GM19455 (cell line): ENCODE measurements around the gene PHLPP2.
"Not testable (repeated sequence)": the region's sequence is repeated elsewhere in the genome, so short reads cannot be mapped to it uniquely, and the experiment has no call there.

Experiments used
- ATAC-seq: cut with Tn5 transposase; IDR thresholded peaks from one replicate; pipeline ENCODE4 v1.9.1; 2021; ENCODE audit not compliant: unreplicated experiment

Gene PHLPP2

DNA sequence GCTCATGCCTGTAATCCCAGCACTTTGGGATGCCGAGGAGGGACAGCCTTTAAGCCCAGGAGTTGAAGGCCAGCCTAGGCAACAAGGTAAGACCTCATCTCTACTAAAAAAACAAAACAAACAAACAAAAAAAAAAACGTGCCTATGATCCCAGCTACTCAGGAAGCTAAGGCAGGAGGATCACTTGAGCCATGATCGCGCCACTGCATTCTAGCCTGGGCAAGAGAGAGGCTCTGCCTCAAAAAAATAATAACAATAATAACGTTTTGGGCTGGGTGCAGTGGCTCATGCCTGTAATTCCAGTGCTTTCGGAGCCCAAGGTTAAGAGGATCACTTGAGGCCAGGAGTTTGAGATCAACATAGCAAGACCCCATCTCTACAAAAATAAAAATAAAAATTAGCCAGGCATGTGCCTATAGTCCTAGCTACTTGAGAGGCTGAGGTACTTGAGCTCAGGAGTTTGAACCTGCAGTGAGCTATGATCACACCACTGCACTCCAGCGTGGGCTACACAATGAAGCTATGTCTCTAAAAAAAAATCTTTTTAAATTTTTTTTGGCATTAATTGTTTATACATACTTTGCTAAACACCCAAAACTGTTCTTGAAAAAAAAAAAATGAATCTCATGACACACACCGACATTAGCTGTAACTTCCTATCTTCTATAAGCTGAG lies 3.3 kb downstream of the PHLPP2 start:
- ATAC-seq, result no peak

DNA sequence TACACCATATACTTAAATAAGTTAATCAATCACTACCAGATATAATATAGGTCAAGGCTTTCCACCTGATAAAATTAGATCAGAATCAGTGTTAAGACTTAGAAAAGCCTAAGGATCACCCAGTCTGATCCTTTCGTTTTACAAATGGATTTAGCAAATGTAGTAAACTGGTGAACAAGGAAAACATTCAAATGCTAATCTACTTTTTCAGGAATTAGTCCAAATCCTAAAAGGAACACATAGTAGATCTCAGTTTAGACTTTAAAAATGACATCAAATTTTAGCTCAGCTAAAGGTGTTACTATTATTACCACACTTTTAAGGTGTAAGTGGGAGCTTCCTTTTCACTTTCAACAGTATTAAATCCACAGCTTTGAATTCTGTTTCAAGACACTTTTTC lies 12.0 kb downstream of the PHLPP2 start:
- no peak for ATAC-seq

DNA sequence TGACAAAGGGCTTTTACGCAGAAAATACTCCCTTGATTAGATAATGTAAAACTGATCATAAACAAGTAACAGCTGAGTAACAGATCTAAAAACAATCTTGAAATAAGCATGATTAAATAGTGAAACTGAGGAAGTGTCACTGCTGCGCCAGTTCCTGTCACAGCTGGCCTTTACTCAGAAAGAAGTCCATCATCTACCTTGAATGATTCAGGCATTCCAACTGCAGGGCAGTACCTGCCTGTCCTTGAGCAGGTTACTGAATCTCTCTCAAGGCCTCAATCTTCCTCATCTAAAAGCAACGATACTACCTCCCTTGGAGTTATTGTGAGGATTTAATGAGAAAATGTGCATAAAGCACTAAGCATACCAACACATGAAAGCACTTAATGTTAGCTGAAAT lies 12.7 kb downstream of the PHLPP2 start:
- no peak for ATAC-seq

DNA sequence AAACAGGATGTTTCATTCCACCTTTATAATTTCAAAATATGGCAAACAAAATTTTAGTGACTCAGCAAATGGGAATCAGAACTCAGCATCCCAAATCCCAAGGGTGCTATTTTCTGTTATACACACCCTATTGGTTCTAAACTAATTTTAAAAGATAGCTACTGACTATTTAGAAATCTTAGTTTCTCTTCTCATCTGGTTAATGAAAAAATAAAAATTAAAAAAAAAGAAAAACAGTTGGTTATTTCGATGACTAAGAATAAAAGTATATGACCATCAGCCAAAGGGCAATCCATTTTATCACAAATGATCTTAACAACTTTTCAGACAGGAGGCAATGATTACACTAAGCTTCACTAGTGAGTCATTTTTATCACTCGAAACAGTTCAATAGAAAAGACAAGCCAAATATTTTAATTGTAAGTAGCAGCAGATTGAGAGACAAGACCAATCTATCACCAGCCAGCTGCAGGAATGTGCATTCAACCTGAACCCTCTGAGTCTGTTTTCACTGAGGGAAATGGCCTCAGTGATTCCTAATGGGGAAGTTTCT lies 15.2 kb downstream of the PHLPP2 start:
- no peak for ATAC-seq

DNA sequence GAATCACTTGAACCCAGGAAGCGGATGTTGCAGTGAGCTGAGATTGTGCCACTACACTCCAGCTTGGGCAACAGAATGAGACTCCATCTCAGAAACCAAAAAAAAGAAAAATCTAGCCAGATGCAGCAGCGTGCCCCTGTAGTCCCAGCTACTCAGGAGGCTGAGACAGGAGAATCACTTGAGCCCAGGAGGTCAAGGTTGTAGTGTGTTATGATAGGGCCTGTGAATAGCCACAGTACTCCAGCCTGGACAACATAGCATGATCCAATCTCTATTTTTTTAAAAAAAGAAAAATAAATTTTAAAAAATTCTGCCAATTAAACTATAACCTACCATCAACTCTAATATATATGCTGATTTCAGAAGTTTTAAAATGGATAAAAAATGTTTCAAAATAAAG lies 15.8 kb downstream of the PHLPP2 start:
- ATAC-seq, result no peak

DNA sequence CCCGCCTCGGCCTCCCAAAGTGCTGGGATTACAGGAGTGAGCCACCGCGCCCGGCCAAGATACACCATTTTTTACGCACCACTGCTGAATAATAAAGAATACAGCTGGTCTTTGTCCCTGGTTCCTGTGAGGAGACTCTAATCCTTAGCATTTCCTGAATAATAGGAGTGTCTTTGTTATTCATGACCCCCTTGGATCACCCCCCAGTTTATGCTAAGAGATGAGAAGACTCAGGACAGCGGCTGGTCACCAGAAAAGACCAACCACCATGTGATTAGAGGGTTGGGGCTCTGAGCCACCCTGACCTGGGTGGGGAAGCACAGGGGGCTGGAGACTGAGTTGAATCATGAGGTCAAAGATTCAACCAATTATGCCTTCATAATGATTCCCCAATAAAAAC lies 17.3 kb downstream of the PHLPP2 start:
- no peak for ATAC-seq

DNA sequence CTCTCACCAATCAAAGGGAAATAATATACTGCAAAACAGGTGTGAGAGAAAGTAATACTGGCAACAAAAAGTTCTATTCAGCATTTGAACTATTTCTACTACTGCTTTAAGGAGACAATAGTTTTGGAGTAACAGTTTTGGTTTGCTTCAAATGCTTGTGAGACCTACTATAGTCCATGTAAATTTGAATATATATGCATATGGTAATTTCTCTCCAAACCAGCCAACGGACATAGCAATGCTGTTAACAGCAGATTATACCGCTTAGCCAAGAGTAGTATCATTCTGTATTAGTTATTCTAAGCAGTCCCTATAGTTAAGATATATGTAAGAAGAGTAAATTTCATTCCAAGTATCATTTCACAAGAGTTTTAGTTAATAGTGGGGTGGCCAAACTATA lies 18.5 kb downstream of the PHLPP2 start:
- no peak for ATAC-seq

DNA sequence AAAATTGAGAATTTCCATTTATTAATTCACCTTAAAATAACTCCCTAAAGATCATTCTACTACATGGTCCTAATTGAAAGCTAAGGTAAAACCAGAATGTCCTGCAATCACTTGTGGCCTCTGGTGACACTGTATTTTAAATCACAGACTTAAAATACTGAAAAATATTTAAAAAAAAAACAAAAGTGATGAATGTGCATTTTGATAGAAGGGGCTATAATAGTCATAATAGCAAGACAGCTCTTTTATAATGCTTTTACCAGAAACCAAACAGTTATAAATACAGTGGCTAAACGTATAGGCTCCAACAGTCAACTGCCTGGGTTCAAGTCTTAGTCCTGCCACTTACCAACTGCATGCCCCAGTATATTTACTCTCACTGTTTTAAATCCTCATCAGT lies 21.2 kb downstream of the PHLPP2 start:
- ATAC-seq, result no peak

DNA sequence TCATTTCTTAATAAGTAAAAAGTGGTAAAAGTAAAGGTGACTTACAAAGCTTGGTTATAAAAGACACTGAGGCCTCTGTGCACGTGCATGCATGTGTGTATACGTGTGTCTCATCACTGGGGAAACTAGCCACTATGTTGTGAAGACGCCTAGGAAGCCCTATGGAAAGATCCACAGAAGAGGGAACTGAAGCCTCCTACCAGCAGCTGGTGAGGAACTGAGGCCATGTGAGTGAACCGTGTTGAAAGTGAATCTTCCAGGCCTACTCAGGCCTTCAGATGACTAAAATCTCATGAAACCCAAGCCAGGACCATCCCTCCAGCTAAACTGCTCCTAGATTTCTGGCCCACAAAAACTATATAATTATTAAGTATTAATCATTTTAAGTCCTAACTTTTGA lies 23.7 kb downstream of the PHLPP2 start:
- ATAC-seq, result no peak

DNA sequence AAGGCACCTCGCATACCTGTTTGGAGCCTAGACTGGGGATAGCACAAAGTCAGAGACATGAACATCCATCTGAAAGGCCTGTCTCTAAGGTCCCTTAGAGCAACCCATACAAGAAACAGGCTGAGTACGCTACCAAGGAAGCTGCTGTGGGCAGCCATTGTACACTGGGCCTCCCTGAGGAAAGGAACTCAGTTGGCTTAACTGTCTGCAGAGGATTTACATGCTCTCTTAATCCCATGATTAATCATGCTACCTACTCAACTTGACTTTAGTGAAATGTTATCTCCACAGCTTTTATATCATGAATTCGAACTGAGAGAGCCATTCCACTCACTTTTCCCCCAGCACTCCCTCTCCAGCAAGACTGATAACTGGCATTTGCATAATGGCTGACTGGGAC lies 26.0 kb downstream of the PHLPP2 start:
- ATAC-seq, result no peak

DNA sequence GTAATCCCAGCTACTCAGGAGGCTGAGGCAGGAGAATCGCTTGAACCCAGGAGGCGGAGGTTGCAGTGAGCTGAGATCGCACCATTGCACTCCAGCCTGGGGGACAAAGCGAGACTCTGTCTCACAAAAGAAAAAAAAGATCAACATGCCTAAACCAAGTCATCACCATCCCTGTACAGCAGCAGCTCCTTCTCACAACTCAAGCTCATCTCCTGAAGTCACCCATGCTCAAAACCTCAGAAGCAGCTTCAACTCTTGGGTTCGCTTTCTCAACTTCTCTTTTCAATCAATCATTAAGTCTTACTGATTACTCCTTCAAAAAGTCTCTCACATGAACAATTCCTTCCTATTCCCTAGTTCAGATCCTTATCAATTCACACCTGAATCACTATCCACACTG lies 31.3 kb downstream of the PHLPP2 start:
- ATAC-seq, result no peak

DNA sequence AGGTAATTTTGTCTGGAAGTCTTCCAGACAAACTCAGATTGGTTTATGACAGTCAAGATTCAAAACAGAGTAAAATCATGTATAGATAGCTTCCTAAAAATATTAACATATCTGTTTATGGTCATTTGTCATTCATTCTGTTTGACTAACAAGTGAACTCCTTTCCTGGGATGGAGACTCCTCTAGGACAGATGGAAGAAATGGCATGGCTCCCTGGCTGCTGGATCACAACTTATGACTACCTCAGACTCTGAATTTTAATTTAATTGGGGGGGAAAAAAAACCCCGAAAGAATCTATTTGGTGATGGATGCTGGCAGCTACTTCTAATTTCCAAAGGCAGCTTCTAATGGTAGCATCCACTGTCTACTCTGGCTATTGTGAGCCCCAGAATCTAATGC lies 34.6 kb downstream of the PHLPP2 start:
- no peak for ATAC-seq

DNA sequence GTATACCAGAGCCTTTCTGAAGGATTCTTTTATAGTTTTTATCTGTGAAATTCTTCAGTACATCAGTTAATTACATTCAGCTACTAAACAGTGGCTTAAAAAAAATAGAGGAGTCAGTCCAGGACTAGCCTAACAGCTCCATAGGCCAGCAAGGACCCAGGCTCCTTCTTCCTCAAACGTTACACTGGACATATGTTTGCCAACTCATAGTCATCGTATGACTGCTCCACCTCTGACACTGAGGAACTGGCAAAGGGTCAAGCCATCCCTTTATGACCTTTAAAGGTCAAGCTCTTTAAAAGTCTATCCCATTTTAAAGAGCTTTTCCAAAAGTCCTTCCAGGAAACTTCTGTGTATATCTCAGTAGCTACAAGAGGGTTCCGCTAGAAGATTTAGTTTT lies 36.6 kb downstream of the PHLPP2 start:
- no peak for ATAC-seq

DNA sequence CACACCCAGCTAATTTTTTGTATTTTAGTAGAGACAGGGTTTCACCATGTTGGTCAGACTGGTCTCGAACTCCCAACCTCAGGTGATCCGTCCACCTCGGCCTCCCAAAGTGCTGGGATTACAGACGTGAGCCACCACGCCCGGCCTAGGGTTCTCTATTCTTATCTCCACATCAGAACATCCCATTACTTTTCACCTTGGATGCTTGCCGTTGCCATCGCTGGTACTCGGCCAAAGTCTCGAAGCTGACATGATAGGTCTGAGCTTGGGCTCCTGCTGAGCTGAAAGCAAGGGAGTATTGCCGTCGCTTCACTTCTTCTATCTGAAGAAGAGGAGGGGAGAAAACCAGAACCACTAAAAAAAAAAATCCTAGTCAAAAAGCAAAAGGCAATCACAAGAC lies 40.2 kb downstream of the PHLPP2 start:
- ATAC-seq, result not testable (repeated sequence)

DNA sequence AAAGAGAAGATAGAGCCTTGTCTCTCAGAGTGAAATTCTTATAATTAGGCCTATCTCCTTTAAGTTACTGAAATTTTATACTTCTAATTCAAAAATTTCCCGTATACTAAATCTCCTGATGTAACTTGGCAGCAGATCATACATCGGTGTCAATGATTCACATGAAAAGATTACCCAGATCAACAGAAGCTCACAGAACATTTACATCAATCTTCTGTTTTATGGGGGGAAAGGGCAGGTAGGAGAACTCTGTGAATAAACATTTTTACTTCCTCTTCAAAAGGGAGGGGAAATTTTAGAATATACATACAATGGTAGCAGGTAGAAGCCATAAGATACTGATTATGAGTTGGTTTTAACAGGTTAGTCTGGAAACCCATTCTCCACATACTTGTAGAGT lies 43.1 kb downstream of the PHLPP2 start:
- no peak for ATAC-seq

DNA sequence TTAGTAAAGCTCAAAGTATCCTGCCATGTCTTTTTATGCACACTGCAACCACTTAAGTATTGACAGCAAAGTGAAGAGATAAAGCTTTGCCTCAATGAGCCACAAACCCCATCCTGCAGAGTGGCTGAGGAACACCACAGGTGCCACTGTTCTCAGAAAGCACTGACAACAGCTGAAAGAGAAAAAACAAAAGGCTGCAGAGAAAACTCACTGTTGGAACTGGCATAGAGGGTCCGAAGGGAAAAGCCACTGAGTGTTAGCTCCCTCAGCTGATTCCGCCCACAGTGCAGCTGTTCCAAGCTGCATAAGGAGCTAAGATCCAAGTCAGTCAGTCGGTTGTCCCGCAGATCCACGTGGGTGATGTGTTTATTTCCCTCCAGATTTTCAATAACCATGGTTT lies 48.3 kb downstream of the PHLPP2 start:
- ATAC-seq, result no peak

DNA sequence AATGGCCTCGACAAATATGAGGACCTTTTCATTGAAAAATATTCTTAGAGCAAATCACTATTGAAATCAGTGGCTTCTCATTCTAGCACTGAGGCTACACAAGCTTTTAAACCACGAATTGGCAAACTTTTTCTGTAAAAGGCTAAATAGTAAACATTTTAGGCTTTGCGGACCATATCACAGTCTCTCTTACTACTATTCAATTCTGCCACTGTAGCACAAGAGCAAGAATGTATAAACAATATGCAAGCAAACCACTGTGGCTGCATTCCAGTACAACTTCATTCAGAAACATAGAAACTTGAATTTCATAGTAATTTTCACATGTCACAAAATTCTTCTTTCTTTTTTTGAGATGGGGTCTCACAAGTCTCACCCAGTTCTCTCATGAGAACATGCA lies 49.1 kb downstream of the PHLPP2 start:
- no peak for ATAC-seq

DNA sequence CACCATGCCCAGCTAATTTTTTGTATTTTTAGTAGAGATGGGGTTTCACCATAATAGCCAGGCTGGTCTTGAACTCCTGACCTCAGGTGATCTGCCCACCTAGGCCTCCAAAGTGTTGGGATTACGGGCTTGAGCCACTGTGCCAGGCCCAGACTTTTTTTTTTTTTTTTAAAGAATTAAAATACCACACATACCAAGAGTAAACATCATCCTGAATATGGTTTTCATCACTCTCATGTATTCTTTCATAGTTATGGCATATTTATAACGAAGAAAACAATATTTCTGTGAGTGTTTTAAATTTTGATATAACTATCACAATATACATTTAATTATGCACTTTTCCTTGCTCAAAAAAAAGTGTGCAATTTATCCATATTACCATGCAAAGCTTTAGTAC lies 50.3 kb downstream of the PHLPP2 start:
- no peak for ATAC-seq

DNA sequence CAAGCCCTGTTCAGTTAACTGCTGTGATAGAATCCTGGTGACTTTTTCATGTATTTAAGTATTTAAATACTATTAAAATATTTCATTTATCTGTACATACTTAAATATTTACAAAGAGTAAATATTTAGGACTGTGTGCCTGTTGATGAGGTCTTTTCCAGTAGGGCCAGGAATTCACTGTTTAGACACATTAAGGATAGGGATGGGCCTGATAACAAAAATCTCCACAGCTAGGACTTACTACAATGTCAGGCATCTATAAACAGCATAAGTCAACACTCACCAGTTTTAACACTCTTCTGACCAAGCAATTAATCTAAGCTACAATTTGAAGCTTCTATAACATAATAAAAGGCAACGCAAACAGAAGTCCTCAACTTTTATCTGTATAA lies 50.9 kb downstream of the PHLPP2 start:
- no peak for ATAC-seq

DNA sequence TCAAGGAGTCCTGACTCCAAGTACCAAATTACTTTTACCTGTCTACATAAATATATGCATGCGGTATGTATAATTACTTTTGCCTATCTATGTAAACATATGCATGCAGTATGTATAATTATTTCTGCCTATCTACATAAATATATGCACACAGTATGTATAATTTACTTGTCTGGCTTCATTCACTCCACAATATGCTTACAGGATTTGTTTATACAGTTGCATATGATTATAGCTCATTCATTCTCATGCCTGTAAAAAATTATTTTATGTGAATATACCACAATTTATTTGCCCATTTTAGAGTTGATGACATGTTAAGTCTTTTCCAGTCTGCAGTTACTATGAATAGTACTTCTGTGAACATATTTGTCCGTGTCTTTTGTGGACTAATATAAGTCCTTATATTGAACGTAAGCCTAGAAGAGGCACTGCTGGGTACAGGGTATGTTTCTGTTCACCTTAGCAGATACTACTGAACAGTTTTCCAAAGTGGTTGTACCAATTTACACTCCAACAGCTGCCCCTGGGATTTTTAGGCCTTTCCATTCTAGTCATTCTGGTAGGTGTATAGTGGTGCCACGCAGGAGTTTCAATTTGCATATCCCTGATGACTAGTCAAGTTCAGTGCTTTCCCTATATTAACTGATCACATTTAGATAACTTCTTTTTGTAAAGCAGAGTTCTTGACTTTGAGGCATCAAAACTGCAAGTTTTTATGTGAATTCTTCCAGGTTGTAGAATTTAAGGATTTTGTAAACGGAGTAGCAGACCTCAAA lies 51.5 kb downstream of the PHLPP2 start:
- no peak for ATAC-seq

DNA sequence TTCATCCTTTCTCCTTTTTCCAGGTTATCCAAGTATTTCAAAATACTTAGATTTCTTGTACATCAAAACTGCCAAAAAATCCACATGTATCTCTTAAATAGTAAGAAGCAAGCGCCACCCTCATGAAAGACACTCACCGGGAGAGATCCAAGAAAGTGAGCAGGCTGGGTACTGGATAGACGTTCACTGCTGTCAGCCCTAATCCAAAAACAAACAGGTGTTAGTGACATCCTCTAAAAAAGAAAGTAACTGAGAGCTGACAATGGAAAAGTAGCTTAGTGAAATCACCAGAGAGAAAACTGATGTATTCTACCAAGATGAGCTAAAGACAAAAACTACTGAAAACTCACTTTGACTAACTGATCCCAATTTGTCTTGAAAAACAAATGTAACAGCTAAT lies 52.4 kb downstream of the PHLPP2 start:
- ATAC-seq, result no peak

DNA sequence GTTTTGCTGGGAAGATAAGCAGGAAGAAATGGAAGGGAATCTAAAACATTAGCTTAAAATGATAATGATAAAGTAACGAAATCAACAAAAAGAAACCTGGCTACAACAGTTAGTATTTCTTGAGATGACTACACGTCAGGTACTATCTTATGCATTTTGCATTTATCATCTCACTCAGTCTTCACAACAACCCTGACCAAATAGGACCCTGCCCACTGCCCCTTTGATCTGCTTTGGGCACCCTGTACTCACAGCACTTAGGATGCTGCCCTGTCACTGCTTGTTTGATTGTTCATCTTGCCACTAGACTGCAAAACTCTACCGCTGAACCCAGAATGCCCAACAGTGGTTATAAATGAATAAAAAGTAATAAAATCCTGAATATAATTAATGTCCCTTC lies 53.3 kb downstream of the PHLPP2 start:
- ATAC-seq, result no peak

DNA sequence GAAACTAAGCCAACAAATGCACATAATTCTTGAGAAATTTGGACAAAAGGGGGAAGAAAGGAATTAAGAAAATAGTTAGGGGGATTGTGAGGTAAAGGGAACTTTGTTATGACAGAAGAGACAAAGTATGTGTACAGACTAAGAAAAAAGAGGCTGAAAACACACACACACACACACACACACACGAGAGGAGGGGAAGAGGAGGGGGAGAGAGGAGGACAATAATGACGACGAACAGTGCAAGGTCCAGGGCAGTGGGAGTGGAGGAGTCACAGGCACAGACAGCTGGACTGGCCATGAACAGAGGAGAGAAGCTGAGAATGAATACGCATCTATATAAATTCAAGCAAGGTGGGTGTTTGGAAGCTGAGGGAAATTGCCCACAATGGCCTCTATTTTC lies 54.0 kb downstream of the PHLPP2 start:
- no peak for ATAC-seq
